Measurements from ENCODE around the gene ANXA8L1. TPM values are rescaled to one million over a fixed set of nuclear protein-coding genes. Genes with fewer than 3 reads are reported as not detected.
A peak's percentile ranks its signal among the peaks of the same experiment; 100 is the strongest.
"Not testable (repeated sequence)": the region's sequence is repeated elsewhere in the genome, so short reads cannot be mapped to it uniquely, and the experiment has no call there.

The ANXA8L1 gene
- total RNA-seq, 2 donors from 2014 or later = not detected

DNA sequence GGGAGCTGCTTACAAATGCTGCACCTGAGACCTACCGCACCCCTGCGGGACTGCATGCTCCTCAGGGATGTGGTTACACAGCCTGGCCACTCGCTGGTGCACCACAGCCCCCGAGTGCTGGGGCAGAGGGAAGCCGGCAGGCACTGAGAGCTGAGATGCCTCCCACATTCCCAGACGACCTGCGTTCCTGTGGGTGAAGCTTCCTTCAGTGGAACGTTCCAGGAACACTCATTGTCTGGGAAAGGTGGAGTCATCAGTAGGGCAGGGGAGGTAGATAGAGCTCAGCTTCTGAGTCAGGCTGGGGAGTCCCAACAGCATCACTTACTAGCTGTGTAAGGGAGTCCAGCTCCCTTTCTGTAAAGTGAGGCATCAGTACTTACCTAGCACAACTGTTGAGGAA lies 2.5 kb downstream of the ANXA8L1 start:
- ATAC-seq; H3K27ac Mint-ChIP-seq; H3K4me3 Mint-ChIP-seq; H3K27me3 Mint-ChIP-seq; DNase-seq (ENCODE audit: low spot score); H3K4me1 Mint-ChIP-seq (ENCODE audit: low read depth in 2 of 2); H3K36me3 Mint-ChIP-seq; H3K9me3 Mint-ChIP-seq: not testable (repeated sequence)

- ATAC-seq = peak; percentile 2 to 22
- H3K4me3 Mint-ChIP-seq; DNase-seq (ENCODE audit: low spot score); H3K27ac Mint-ChIP-seq; H3K36me3 Mint-ChIP-seq; H3K27me3 Mint-ChIP-seq; H3K9me3 Mint-ChIP-seq; H3K4me1 Mint-ChIP-seq (ENCODE audit: low read depth in 2 of 2): not testable (repeated sequence)
Observed at GRCh38 chr10:46379233-46379848, 3.8 kb downstream of the ANXA8L1 start.

DNA sequence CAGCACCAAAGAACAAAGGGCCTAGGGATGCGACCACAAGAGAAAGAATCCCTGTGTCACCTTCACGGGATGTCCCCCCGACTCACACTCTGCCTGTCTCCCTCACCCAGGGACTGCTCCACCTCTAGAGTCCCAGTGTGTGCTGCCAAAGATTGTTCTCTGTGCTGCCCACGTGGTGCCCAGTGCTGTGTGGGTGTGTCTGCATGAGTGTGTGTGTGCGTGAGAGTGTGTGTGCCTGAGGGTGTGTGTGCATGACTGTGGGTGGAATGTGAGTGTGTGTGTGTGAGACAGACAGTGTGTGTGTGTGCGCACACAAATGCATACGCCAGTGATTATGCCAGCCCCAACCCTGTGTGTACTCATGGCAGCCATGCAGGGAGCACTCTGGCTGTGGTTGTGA lies 10.3 kb downstream of the ANXA8L1 start:
- H3K4me3 Mint-ChIP-seq, ATAC-seq: not testable (repeated sequence)

GRCh38 chr10:46386694-46387093 lies 11.1 kb downstream of the ANXA8L1 start:
- H3K4me1 Mint-ChIP-seq (ENCODE audit: low read depth in 2 of 2); H3K27me3 Mint-ChIP-seq; H3K27ac Mint-ChIP-seq; H3K4me3 Mint-ChIP-seq; DNase-seq (ENCODE audit: low spot score); H3K9me3 Mint-ChIP-seq; H3K36me3 Mint-ChIP-seq: not testable (repeated sequence)
- peak; percentile 56 to 77 for ATAC-seq

More for the DNA sequence above, 10.3 kb downstream of the ANXA8L1 start:
- H3K9me3 Mint-ChIP-seq; H3K27me3 Mint-ChIP-seq; H3K4me1 Mint-ChIP-seq (ENCODE audit: low read depth in 2 of 2); H3K27ac Mint-ChIP-seq; DNase-seq (ENCODE audit: low spot score); H3K36me3 Mint-ChIP-seq: not testable (repeated sequence)

DNA sequence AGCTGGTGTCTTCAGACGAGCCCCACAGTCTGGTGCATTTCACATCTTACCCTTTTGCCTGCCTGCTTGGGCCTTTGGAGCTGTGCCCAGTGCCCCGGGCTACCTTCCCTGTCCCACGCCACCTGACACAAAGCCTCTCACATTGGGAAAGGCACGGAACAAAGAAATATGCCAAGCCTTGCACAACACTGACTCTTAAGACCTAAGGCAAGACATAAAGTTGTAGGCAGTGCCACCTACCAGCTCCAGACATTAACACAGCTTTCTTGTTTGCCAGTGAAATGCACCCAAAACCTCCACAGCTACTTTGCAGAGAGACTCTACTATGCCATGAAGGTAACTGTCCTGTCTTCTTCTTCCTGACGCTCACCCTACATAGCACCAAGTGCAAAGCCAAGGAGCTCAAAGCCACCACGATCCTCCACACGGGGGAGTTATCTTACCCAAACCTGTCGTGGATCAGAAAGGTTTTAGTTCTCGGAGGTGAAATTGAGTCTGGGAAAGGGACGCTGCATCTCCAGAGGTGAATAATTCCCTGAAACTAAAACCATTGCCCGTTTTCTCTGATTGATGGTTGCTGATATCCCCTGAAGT lies 11.8 kb downstream of the ANXA8L1 start:
- H3K27me3 Mint-ChIP-seq; ATAC-seq; H3K27ac Mint-ChIP-seq; H3K36me3 Mint-ChIP-seq; H3K4me1 Mint-ChIP-seq (ENCODE audit: low read depth in 2 of 2); DNase-seq (ENCODE audit: low spot score); H3K9me3 Mint-ChIP-seq; H3K4me3 Mint-ChIP-seq: not testable (repeated sequence)

DNA sequence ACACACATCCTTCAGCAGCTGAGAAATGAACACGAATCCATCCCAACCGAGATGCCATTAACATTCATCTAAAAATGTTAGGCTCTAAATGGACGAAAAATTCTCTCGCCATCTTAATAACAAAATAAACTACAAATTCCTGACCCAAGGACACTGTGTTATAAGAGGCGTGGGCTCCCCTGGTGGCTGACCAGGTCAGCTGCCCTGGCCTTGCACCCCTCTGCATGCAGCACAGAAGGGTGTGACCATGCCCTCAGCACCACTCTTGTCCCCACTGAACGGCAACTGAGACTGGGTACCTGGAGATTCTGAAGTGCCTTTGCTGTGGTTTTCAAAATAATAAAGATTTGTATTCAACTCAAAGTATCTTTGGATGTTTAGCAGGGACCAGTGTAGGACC lies 15.8 kb downstream of the ANXA8L1 start:
- H3K27ac Mint-ChIP-seq, H3K27me3 Mint-ChIP-seq: not testable (repeated sequence)

GRCh38 chr10:46396441-46397279 lies 21.1 kb downstream of the ANXA8L1 start:
- not testable (repeated sequence) for DNase-seq (ENCODE audit: low spot score); H3K27ac Mint-ChIP-seq; H3K36me3 Mint-ChIP-seq; H3K27me3 Mint-ChIP-seq; H3K4me1 Mint-ChIP-seq (ENCODE audit: low read depth in 2 of 2); H3K4me3 Mint-ChIP-seq; H3K9me3 Mint-ChIP-seq
- ATAC-seq = peak; percentile 31

More for the DNA sequence above, 15.8 kb downstream of the ANXA8L1 start:
- not testable (repeated sequence) for DNase-seq (ENCODE audit: low spot score); H3K9me3 Mint-ChIP-seq; H3K4me3 Mint-ChIP-seq; H3K4me1 Mint-ChIP-seq (ENCODE audit: low read depth in 2 of 2); ATAC-seq; H3K36me3 Mint-ChIP-seq

DNA sequence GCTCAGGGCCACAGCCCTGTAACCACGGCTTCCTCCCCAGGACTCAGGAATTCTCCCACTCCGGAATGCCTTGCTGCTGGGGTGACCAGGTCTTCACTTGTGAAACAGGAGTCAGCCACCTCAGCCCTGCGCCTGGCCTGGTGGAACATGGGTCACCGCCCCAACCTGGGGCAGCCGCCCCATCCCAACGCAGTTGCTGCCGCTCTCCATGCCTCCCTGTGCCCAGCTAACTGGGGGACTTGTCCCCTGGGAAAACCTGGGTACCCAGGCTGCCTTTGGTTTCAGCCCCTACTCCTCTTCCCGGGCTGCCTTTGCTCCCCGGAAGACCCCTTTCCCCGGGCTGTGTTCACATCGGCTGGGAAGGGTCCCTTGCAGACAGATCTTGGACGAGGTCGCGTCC lies 22.2 kb downstream of the ANXA8L1 start:
- H3K4me1 Mint-ChIP-seq (ENCODE audit: low read depth in 2 of 2); ATAC-seq; H3K4me3 Mint-ChIP-seq; H3K27ac Mint-ChIP-seq; H3K9me3 Mint-ChIP-seq; DNase-seq (ENCODE audit: low spot score); H3K27me3 Mint-ChIP-seq; H3K36me3 Mint-ChIP-seq: not testable (repeated sequence)

DNA sequence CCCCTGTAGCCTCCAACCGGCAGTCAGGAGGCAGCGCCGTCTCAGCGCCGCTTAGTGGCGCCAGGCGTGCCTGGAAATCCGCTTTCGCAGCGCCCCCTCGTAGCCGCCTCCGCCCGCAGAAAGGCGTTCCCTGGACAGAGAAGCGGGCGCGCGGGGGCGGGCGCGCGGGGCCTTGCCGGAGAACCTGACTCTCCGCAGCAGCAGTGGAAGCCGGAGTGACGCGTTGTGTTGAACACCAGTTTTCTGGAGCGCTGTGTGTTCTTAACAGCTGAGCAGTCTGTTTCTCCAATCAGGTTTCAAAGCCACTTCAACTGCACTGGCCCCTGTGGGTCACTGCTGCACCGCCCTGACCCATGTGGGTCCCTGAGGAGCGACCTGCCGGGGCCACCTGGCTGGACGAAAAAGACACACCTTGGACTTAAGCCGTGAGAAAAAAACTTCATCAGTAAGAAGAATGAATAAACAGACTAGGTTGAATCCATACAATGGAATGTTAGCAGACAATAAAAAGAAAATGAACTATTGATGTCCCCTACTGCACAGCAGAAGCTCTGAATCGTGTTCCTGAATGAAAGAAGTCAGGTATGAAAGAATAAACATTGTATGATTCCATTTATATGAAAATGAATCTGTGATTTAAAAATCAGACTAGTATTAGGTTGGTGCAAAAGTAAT lies 22.8 kb downstream of the ANXA8L1 start:
- not testable (repeated sequence) for DNase-seq (ENCODE audit: low spot score); H3K36me3 Mint-ChIP-seq; H3K27me3 Mint-ChIP-seq; H3K27ac Mint-ChIP-seq; H3K9me3 Mint-ChIP-seq; H3K4me3 Mint-ChIP-seq; H3K4me1 Mint-ChIP-seq (ENCODE audit: low read depth in 2 of 2)
- ATAC-seq = peak; percentile 51 to 59

- not testable (repeated sequence) for H3K4me3 Mint-ChIP-seq; ATAC-seq; H3K4me1 Mint-ChIP-seq (ENCODE audit: low read depth in 2 of 2); H3K27ac Mint-ChIP-seq; DNase-seq (ENCODE audit: low spot score); H3K27me3 Mint-ChIP-seq; H3K9me3 Mint-ChIP-seq; H3K36me3 Mint-ChIP-seq
Observed at GRCh38 chr10:46409556-46409955, 34.0 kb downstream of the ANXA8L1 start.

DNA sequence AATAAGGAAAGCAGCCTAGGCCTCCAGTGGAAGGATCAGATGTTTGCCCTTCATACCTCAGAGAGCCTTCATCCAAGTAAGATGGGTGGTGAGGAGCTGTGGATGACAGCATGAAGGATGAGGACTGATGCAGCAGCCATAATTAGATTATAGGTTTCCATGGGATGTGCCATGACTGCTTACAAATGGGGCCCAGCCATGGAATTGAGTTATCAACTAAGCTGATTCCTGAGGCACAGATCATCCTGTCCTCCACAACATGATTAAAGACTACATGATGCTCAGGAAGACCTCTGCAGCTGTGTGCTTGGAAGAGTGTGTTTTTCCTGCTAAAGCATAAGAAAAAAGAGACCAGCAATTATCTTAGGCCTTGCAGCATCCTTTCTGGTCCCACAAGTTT lies 35.5 kb downstream of the ANXA8L1 start:
- H3K4me3 Mint-ChIP-seq; H3K9me3 Mint-ChIP-seq; DNase-seq (ENCODE audit: low spot score); H3K4me1 Mint-ChIP-seq (ENCODE audit: low read depth in 2 of 2); H3K36me3 Mint-ChIP-seq; H3K27ac Mint-ChIP-seq; ATAC-seq; H3K27me3 Mint-ChIP-seq: not testable (repeated sequence)

DNA sequence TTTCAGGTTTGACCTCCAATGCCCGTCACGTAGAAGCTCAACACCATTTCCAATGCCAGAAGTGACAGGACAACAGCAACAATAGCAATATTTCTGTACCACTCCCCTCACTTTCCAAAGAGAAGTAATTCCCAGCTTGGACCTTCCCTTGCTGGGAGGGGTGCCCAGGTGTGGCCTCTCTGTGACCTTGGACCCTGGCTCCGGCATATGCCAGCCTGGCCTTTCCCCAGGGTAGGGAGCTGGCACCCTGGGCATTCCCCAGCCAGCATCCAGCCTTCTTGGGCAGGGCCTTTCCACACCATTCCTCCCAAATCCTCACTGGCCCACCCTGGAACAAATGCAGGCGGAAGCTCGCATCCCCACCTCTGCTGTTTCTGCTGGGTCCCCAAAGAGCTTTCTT lies 37.1 kb downstream of the ANXA8L1 start:
- not testable (repeated sequence) for H3K27me3 Mint-ChIP-seq; H3K9me3 Mint-ChIP-seq; H3K4me1 Mint-ChIP-seq (ENCODE audit: low read depth in 2 of 2); H3K4me3 Mint-ChIP-seq; H3K27ac Mint-ChIP-seq; DNase-seq (ENCODE audit: low spot score); H3K36me3 Mint-ChIP-seq
- ATAC-seq = peak in 1 of 2 donors; percentile 29

DNA sequence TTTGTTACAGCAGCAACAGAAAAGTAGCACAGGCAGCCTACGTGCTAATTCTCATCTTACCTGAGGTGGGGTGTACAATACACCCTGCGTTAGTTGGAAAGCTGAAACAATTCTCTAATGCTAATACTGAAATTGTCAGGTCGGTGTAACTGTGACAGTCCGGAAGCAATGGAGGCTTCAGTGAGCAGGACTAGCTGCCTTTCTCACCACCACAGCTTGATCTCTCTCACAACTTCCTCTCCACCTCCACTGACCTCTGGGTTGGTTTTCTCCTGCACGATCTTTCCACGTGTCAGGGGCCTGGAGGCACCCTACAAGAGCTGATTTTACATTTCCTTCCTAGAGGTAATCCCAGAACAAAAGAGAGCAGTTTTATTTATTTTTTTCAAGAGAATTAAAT lies 39.7 kb downstream of the ANXA8L1 start:
- not testable (repeated sequence) for H3K27me3 Mint-ChIP-seq; H3K4me3 Mint-ChIP-seq; H3K27ac Mint-ChIP-seq; H3K36me3 Mint-ChIP-seq; H3K9me3 Mint-ChIP-seq; H3K4me1 Mint-ChIP-seq (ENCODE audit: low read depth in 2 of 2); ATAC-seq; DNase-seq (ENCODE audit: low spot score)

GRCh38 chr10:46418283-46418682 lies 42.7 kb downstream of the ANXA8L1 start:
- not testable (repeated sequence) for H3K4me3 Mint-ChIP-seq; DNase-seq (ENCODE audit: low spot score); H3K4me1 Mint-ChIP-seq (ENCODE audit: low read depth in 2 of 2); H3K27me3 Mint-ChIP-seq; H3K27ac Mint-ChIP-seq; H3K9me3 Mint-ChIP-seq; H3K36me3 Mint-ChIP-seq
- ATAC-seq = peak in 1 of 2 donors; percentile 26

Data from natural killer cell treated with Interleukin-12 subunit alpha and Interleukin-12 subunit beta and Interleukin-15 and Interleukin-18, amount 100 ng/mL, for 72 hours (primary cell).